GM12878 (cell line): Measurements from ENCODE around the gene LTB. TPM values are rescaled to one million over a fixed set of nuclear protein-coding genes. Genes with fewer than 3 reads are reported as not detected.
A peak's percentile ranks its signal among the peaks of the same experiment; 100 is the strongest.

ENCODE experiments used
- ATAC-seq: fragments of 200-7000 bp; cut with Tn5 transposase; 3 replicates; pipeline ENCODE4 v1.9.1; 2020; ENCODE audit warnings: mild to moderate bottlenecking, moderate library complexity
- BruUV-seq: library from RNA; stranded (reverse); fragments of 400-500 nt; replicated peaks from 2 replicates; lab custom pipeline; 2021; lab: Mats Ljungman, UMichigan
- CTCF ChIA-PET: fragments of 300-600 bp; sonication (Branson Sonifier 250); formaldehyde crosslinking; extraction: SDS; loops from one replicate; lab custom pipeline; 2021; ENCODE audit warnings: inconsistent platforms; lab: Yijun Ruan, JAX
- POLR2A ChIA-PET: fragments of 350-600 bp; formaldehyde crosslinking; extraction: SDS; loops from one replicate; lab custom pipeline; 2021; ENCODE audit warnings: inconsistent platforms; lab: Charles Lee
- RAD21 ChIA-PET: fragments of 300-600 bp; sonication (Branson Sonifier 250); formaldehyde crosslinking; loops from one replicate; lab custom pipeline; 2023; ENCODE audit warnings: antibody characterized with exemption; ENCODE audit not compliant: unreplicated experiment; lab: Charles Lee
- SMC1A ChIA-PET: fragments of 300-600 bp; sonication (Branson Sonifier 250); formaldehyde crosslinking; loops from one replicate; lab custom pipeline; 2023; ENCODE audit not compliant: unreplicated experiment, uncharacterized antibody; lab: Charles Lee
- DNase-seq: peaks from one replicate; pipeline ENCODE4 v3.0.0-alpha.2; 2011; ENCODE audit warnings: low read depth, low spot score
- FAIRE-seq: peaks from 3 replicates; lab custom pipeline; 2011; peaks lifted over from hg19 to GRCh38; lab: Jason Lieb, UNC
- H2AFZ ChIP-seq: 2 replicates; pipeline ENCODE4 v1.6.0; 2011; ENCODE audit warnings: low read depth, low read length, control low read depth; ENCODE audit not compliant: control insufficient read depth
- H3K27ac ChIP-seq: 2 replicates; pipeline ENCODE4 v1.5.1; 2011; ENCODE audit warnings: control low read depth; ENCODE audit not compliant: control insufficient read depth, insufficient read depth
- H3K27me3 ChIP-seq, 2 experiments: replicated peaks in 1 of 2; 2 replicates each; pipeline versions ENCODE4 v1.6.0 to v1.6.1; 2011; ENCODE audit warnings: low read length in 1 of 2; ENCODE audit not compliant: control insufficient read depth in 2 of 2, insufficient read depth in 2 of 2
- H3K36me3 ChIP-seq, 2 experiments: 2 replicates each; pipeline ENCODE4 v1.5.1; 2011; ENCODE audit warnings: low read length in 1 of 2; ENCODE audit not compliant: control insufficient read depth in 2 of 2, insufficient read depth in 2 of 2
- H3K4me1 ChIP-seq: 2 replicates; pipeline ENCODE4 v1.6.1; 2011; ENCODE audit warnings: mild to moderate bottlenecking, low read length, moderate library complexity, mixed read lengths; ENCODE audit not compliant: control insufficient read depth, insufficient read depth
- H3K4me2 ChIP-seq: 2 replicates; pipeline ENCODE4 v1.6.0; 2011; ENCODE audit warnings: control low read depth; ENCODE audit not compliant: control insufficient read depth, insufficient read depth
- H3K4me3 ChIP-seq: fragments of 200-600 bp; sonication (generic); 2 replicates; pipeline ENCODE4 v1.5.1; 2016
- H3K79me2 ChIP-seq: 2 replicates; pipeline ENCODE4 v1.6.0; 2011; ENCODE audit warnings: low read length; ENCODE audit not compliant: control insufficient read depth, insufficient read depth
- H3K9ac ChIP-seq: 2 replicates; pipeline ENCODE4 v1.8.0; 2011; ENCODE audit warnings: low read length, control low read depth, mixed read lengths; ENCODE audit not compliant: control insufficient read depth, insufficient read depth
- H3K9me3 ChIP-seq: replicated peaks from 3 replicates; pipeline ENCODE4 v1.5.1; 2011; ENCODE audit warnings: mild to moderate bottlenecking, low read length; ENCODE audit not compliant: control insufficient read depth, insufficient read depth
- H4K20me1 ChIP-seq: 2 replicates; pipeline ENCODE4 v1.6.0; 2011; ENCODE audit not compliant: control insufficient read depth, insufficient read depth
- ATF7 ChIP-seq: fragments of 450-650 bp; IDR thresholded peaks from 2 replicates; pipeline ENCODE4 v1.6.1; 2016; ENCODE audit warnings: low read depth, mild to moderate bottlenecking
- BRCA1 ChIP-seq: IDR thresholded peaks from 2 replicates; pipeline ENCODE4 v1.6.1; 2011; ENCODE audit warnings: low read depth, low read length, improper control_type of control experiment
- CHD2 ChIP-seq: IDR thresholded peaks from 2 replicates; pipeline ENCODE4 v1.6.1; 2011; ENCODE audit warnings: low read depth, low read length, improper control_type of control experiment, borderline replicate concordance
- FOXK2 ChIP-seq: fragments of 450-650 bp; IDR thresholded peaks from 2 replicates; pipeline ENCODE4 v1.6.1; 2017; ENCODE audit warnings: mild to moderate bottlenecking, moderate library complexity
- IKZF1 ChIP-seq: fragments of 450-650 bp; conservative IDR thresholded peaks from 2 replicates; pipeline ENCODE4 v1.6.1; 2017; ENCODE audit warnings: antibody characterized with exemption, mild to moderate bottlenecking
- KDM1A ChIP-seq: fragments of 200-600 bp; sonication (generic); IDR thresholded peaks from 2 replicates; pipeline ENCODE4 v1.6.1; 2016; ENCODE audit warnings: borderline replicate concordance
- MLLT1 ChIP-seq: fragments of 450-650 bp; IDR thresholded peaks from 2 replicates; pipeline ENCODE4 v1.6.1; 2016; ENCODE audit warnings: mild to moderate bottlenecking
- MTA3 ChIP-seq: IDR thresholded peaks from 2 replicates; pipeline ENCODE4 v1.6.1; 2012; ENCODE audit warnings: low read length, inconsistent platforms, borderline replicate concordance
- NBN ChIP-seq: fragments of 450-650 bp; IDR thresholded peaks from 2 replicates; pipeline ENCODE4 v1.6.1; 2016
- NFYB ChIP-seq: IDR thresholded peaks from 2 replicates; pipeline ENCODE4 v1.6.1; 2011; ENCODE audit warnings: low read depth, mild to moderate bottlenecking, low read length, improper control_type of control experiment, moderate library complexity; ENCODE audit not compliant: insufficient read depth
- SMAD1 ChIP-seq: fragments of 450-650 bp; IDR thresholded peaks from 2 replicates; pipeline ENCODE4 v1.6.1; 2018; ENCODE audit warnings: mild to moderate bottlenecking, low read depth; ENCODE audit not compliant: partially characterized antibody
- ZBTB4 ChIP-seq: fragments of 450-650 bp; formaldehyde crosslinking; IDR thresholded peaks from 2 replicates; pipeline ENCODE4 v1.4.0; 2022; ENCODE audit warnings: mild to moderate bottlenecking, moderate library complexity
- WGBS: methylation state at CpG from one replicate; pipeline ENCODE4 v1.1.6; 2016; ENCODE audit warnings: low lambda C conversion rate; ENCODE audit not compliant: insufficient replicate concordance, insufficient coverage; ENCODE audit errors: missing lambda C conversion rate; 5-methylcytosine and 5-hydroxymethylcytosine counted together
- in situ Hi-C: fragments of 300-500 bp; cut with MboI; formaldehyde crosslinking; loops from 9 replicates; pipeline ENCODE4 v1.14.3; 2018; ENCODE audit warnings: mixed read lengths
- intact Hi-C: fragments of 100-400 bp; cut with micrococcal nuclease; formaldehyde crosslinking; loops from one replicate; pipeline ENCODE4 v1.14.2; 2022; ENCODE audit not compliant: unreplicated experiment
- polyA plus RNA-seq, 11 experiments: library from polyadenylated mRNA; depleted of rRNA in 4 of 11; unstranded in 6 of 11; stranded (reverse) in 5 of 11; fragments of >200 nt; fragmentation: Nextera tagmentation in 4 of 11; fragmentation: Illumina TruSeq in 1 of 11; extraction: Ambion mirVana in 4 of 11; extraction: Trizol in 1 of 11; gene quantifications; 1 replicate in 1 of 11; 2 replicates in 10 of 11; pipeline versions ENCODE4 v1.2.1 to v1.2.3, GENCODE V29; 2011 to 2016; ENCODE audit warnings: inconsistent platforms in 2 of 11, missing spikeins in 2 of 11, low read depth in 1 of 11
- total RNA-seq, 4 experiments: library from RNA; depleted of rRNA in 3 of 4; stranded (reverse); fragments of >200 nt in 3 of 4; fragmentation: Illumina TruSeq in 1 of 4; extraction: Trizol in 1 of 4; gene quantifications; 2 replicates each; pipeline versions ENCODE4 v1.2.1 to v1.2.3, GENCODE V29; 2013 to 2021
- TF ChIP-seq, protein P1 (sequence below): fragments of 450-650 bp; IDR thresholded peaks from 2 replicates; pipeline ENCODE4 v1.6.1; 2018; ENCODE audit warnings: borderline replicate concordance, mild to moderate bottlenecking; ENCODE audit not compliant: partially characterized antibody

Gene LTB
- total and polyA plus RNA-seq, 10 of the 15 experiments (the other 5 are each of a cell fraction or from before 2014, with no cell fraction given) = 0.71 to 74.3 (median 20.0) TPM

DNA sequence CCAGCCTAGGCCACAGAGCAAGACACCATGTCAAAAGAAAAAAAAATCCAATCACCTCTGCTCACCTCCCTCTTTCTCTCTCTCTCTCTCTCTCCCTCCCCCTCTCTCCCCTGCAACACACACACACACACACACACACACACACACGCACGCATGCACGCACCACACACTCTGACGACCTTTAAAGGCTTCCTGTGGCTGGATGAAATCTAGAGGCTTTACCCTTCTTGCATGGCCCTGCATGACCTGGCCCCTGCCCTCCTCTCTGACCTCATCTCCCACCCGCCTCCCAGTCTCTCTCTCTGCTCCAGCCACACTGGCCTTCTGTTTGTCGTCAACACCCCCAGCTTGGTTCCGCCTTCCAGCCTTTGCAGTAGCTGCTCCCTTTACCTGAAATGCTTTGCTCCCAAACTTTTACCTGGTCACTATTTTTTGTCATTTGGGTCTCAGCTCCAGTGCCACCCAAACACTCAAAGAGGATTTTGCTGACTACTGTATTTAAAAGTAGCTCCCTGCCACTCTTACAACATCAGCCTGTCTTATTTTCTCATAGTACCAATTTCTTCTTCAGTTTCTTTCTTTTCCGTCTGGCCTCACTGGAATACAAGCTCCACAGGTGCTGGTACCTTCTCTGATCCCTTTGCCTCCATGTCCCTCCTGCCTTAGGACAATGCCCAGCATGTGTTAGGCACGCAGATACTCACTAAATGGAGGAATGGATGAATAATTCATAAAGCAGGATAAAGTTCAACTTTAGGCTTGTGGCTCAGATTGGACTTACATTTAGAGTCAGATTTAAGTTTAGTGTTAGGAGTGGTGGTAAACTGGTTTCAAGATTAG lies 14.5 kb downstream of the LTB start:
- H3K4me2 ChIP-seq = peak overlapping the region; percentile 82
- H2AFZ ChIP-seq = no peak overlapping the region
- peak overlapping the region; percentile 52; the same call in 1 of the 2 replicates for H3K9ac ChIP-seq
- peak overlapping the region; percentile 90 for H3K27ac ChIP-seq
- no peaks in the 10 kb centered on the region for H3K9me3 ChIP-seq
- ChIA-PET CTCF (interaction anchor here (3.2 to 34.8 kb wide), 3 partner anchors 10 to 20 kb away, joined by 34 to 2098 read pairs (median 38); partner anchors contain the start of genes LST1, LTB, NCR3 and TNF), SMC1A (interaction anchor here (1.0 to 45.5 kb wide), 4 partner anchors 13 to 75 kb away, joined by 3 to 1989 read pairs (median 996); partner anchors contain the start of genes ATP6V1G2, DDX39B, LST1 and LTA), RAD21 (interaction anchor here (0.9 to 5.5 kb wide), 10 partner anchors 8 to 295 kb away, joined by 3 to 62 read pairs (median 6); partner anchors contain the start of genes LTB and NEU1), POLR2A (interaction anchor here (0.5 to 15.1 kb wide), 9 partner anchors 9 to 264 kb away, joined by 3 to 222 read pairs (median 6); partner anchors contain the start of genes ATP6V1G2, LST1, LTB and NCR3)
- H4K20me1 ChIP-seq = no peaks in the 10 kb centered on the region
- intact Hi-C loops = loop anchor here (1.0 kb wide), 1 partner anchor 7 kb away; no protein-coding TSS in a partner anchor
- H3K4me3 ChIP-seq = peak overlapping the region; percentile 8; the same call in 1 of the 2 replicates
- FAIRE-seq (no peak), ATAC-seq (peak; percentile 61), DNase-seq (no peak)
- in situ Hi-C loops = loop anchor here (25.0 kb wide), 2 partner anchors 1045 to 1395 kb away; partner anchors contain the start of genes BRD2 and HLA-DMA
- 0 out of 4 replicates have a peak, but pooled peaks cover 0 to 4% of the 10 kb centered on the region in 2 experiments for H3K36me3 ChIP-seq
- BruUV-seq = TSS peak; percentile 38
- 14% methylated on average over 6 of the region's 9 CpGs for WGBS
- H3K27me3 ChIP-seq = no peaks in the 10 kb centered on the region
- H3K4me1 ChIP-seq = peaks cover 64% of the 10 kb centered on the region
- H3K79me2 ChIP-seq = peaks cover 20% of the 10 kb centered on the region
- no peak for TF ChIP-seq BRCA1
- no peak for TF ChIP-seq KDM1A
- TF ChIP-seq MTA3 = no peak
- no peak for TF ChIP-seq ZBTB4 (CRISPR knock-in tag)
- TF ChIP-seq MLLT1 = no peak
- peak; percentile 63 for TF ChIP-seq ATF7
- TF ChIP-seq CHD2 = 0 out of 2 replicates have a peak, but pooled peaks have one; percentile 18
- TF ChIP-seq SMAD1 = no peak
- TF ChIP-seq NBN = peak; percentile 78; the same call in 1 of the 2 replicates
- TF ChIP-seq NFYB = no peak
- TF ChIP-seq IKZF1 = 0 out of 2 replicates have a peak, but pooled peaks have one; percentile 12
- TF ChIP-seq, protein P1, sequence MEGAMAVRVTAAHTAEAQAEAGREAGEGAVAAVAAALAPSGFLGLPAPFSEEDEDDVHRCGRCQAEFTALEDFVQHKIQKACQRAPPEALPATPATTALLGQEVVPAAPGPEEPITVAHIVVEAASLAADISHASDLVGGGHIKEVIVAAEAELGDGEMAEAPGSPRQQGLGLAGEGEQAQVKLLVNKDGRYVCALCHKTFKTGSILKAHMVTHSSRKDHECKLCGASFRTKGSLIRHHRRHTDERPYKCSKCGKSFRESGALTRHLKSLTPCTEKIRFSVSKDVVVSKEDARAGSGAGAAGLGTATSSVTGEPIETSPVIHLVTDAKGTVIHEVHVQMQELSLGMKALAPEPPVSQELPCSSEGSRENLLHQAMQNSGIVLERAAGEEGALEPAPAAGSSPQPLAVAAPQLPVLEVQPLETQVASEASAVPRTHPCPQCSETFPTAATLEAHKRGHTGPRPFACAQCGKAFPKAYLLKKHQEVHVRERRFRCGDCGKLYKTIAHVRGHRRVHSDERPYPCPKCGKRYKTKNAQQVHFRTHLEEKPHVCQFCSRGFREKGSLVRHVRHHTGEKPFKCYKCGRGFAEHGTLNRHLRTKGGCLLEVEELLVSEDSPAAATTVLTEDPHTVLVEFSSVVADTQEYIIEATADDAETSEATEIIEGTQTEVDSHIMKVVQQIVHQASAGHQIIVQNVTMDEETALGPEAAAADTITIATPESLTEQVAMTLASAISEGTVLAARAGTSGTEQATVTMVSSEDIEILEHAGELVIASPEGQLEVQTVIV = no peak
- TF ChIP-seq FOXK2 = no peak
